CD8-positive, alpha-beta memory T cell (primary cell): ENCODE results near the gene CCL25. TPM values are rescaled to one million over a fixed set of nuclear protein-coding genes. Genes with fewer than 3 reads are reported as not detected.

Experiments used
- CTCF ChIA-PET: fragments of 350-600 bp; sonication (Branson Sonifier 250); formaldehyde crosslinking; loops from one replicate; lab custom pipeline; 2021; ENCODE audit warnings: antibody characterized with exemption; lab: Charles Lee
- POLR2A ChIA-PET: fragments of 350-600 bp; sonication (Branson Sonifier 250); formaldehyde crosslinking; loops from one replicate; lab custom pipeline; 2021; ENCODE audit warnings: antibody characterized with exemption; lab: Charles Lee
- DNase-seq, 5 donors: peaks; one replicate each; pipeline versions ENCODE4 v3.0.0 to v3.0.0-alpha.2; 2020 to 2022; ENCODE audit warnings: mixed read lengths in 1 of 5
- H3K27ac ChIP-seq: one replicate; pipeline ENCODE4 v1.7.0; 2013; ENCODE audit warnings: low read depth, mild to moderate bottlenecking, low read length, moderate library complexity
- H3K27me3 ChIP-seq: 2 replicates; pipeline ENCODE4 v1.7.0; 2013; ENCODE audit warnings: low read length, mild to moderate bottlenecking; ENCODE audit not compliant: insufficient read depth, poor library complexity, severe bottlenecking
- H3K36me3 ChIP-seq: 2 replicates; pipeline ENCODE4 v1.7.0; 2013; ENCODE audit warnings: mild to moderate bottlenecking, low read length, moderate library complexity; ENCODE audit not compliant: insufficient read depth
- H3K4me1 ChIP-seq: 2 replicates; pipeline ENCODE4 v1.7.0; 2013; ENCODE audit warnings: mild to moderate bottlenecking, low read length, moderate library complexity; ENCODE audit not compliant: insufficient read depth
- H3K4me3 ChIP-seq: 2 replicates; pipeline ENCODE4 v1.7.0; 2013; ENCODE audit warnings: mild to moderate bottlenecking, low read length
- H3K9me3 ChIP-seq: 2 replicates; pipeline ENCODE4 v1.7.0; 2013; ENCODE audit warnings: mild to moderate bottlenecking, low read length
- H3K27ac Mint-ChIP-seq, 8 donors: one replicate each; pipeline ENCODE4 v1.8.0; 2020 to 2021; ENCODE audit warnings: mixed read lengths in 8 of 8, mild to moderate bottlenecking in 6 of 8, inconsistent platforms in 3 of 8, moderate library complexity in 3 of 8
- H3K27me3 Mint-ChIP-seq, 2 donors: one replicate each; pipeline ENCODE4 v1.8.0; 2020 to 2021; ENCODE audit warnings: mixed read lengths in 2 of 2, mild to moderate bottlenecking in 1 of 2, moderate library complexity in 1 of 2
- H3K36me3 Mint-ChIP-seq, 3 donors: one replicate each; pipeline ENCODE4 v1.8.0; 2020 to 2021; ENCODE audit warnings: mixed read lengths in 3 of 3, inconsistent platforms in 1 of 3, mild to moderate bottlenecking in 1 of 3
- H3K4me1 Mint-ChIP-seq, 3 donors: one replicate each; pipeline ENCODE4 v1.8.0; 2020 to 2021; ENCODE audit warnings: mixed read lengths in 3 of 3, inconsistent platforms in 1 of 3, mild to moderate bottlenecking in 1 of 3
- H3K4me3 Mint-ChIP-seq, 7 donors: one replicate each; pipeline ENCODE4 v1.8.0; 2020 to 2021; ENCODE audit warnings: mixed read lengths in 7 of 7, mild to moderate bottlenecking in 6 of 7, moderate library complexity in 4 of 7, inconsistent platforms in 2 of 7
- H3K9me3 Mint-ChIP-seq, 5 donors: one replicate each; pipeline ENCODE4 v1.8.0; 2020 to 2022; ENCODE audit warnings: mixed read lengths in 5 of 5, mild to moderate bottlenecking in 3 of 5, moderate library complexity in 2 of 5, inconsistent platforms in 1 of 5
- polyA plus RNA-seq: library from polyadenylated mRNA; unstranded; fragments of 300-500 nt; fragmentation: Illumina TruSeq; gene quantifications from one replicate; pipeline ENCODE4 v1.2.3, GENCODE V29; 2021
- total RNA-seq, 2 experiments: library from RNA; stranded (reverse); gene quantifications; one replicate each; pipeline ENCODE4 v1.2.3, GENCODE V29; 2021

The CCL25 gene
- total RNA-seq, result not detected
- polyA plus RNA-seq, result not detected

- DNase-seq, result no peak
- Histone ChIP-seq H3K4me1 (peaks cover 7% of the 10 kb centered on the region), H3K27me3 (no peaks in the 10 kb centered on the region), H3K4me3 (no peak within 1 kb of the TSS), H3K36me3 (no peaks in the 10 kb centered on the region), H3K27ac (no peak within 1 kb of the TSS), H3K9me3 (no peaks in the 10 kb centered on the region)
- ChIA-PET POLR2A (no interaction called here), CTCF (no interaction called here)
- Mint-ChIP-seq H3K36me3 (no peaks in the 10 kb centered on the region), H3K9me3 (no peaks in the 10 kb centered on the region), H3K27me3 (peaks cover 1 to 8% of the 10 kb centered on the region in 2 donors), H3K4me3 (peak within 1 kb of the TSS in 3 of 7 donors; percentile 17 to 56 (median 40)), H3K27ac (peak within 1 kb of the TSS in 6 of 8 donors; percentile 10 to 93 (median 64)), H3K4me1 (peaks cover 11 to 17% (median 12%) of the 10 kb centered on the region in 3 donors)
Observed at GRCh38 chr19:8052464-8052859, at the start of gene CCL25. Gene CCL25 (plus strand): TSS chr19:8052760. CDS start chr19:8053050, 290 bp downstream.

DNA sequence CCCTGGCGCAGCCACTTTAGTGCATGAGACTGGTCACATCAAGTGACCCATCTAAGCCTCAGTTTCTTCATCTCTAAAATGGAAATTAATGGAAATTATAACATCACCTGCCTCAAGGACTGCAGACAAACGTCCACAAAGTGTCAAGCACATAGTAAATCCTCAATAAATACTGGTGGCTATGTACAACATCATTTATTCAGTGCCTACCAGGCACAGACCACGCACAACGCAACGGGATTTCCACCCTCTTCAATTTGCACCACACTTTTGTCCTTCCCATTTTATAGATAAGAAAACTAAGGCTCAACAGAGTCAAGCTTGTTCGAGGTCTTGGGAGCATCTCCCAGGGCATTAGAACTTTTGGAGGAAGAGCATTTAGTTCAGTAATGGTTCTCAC, 48.6 kb upstream of the CCL25 start:
- ChIA-PET POLR2A (no interaction called here), CTCF (interaction anchor here (3.8 kb wide), 1 partner anchor 60 kb away, joined by 20 read pairs; the partner anchor contains the start of gene TIMM44)
- Histone ChIP-seq H3K27me3 (no peaks in the 10 kb centered on the region), H3K4me1 (peaks cover 32% of the 10 kb centered on the region), H3K4me3 (peak overlapping the region; percentile 64), H3K9me3 (no peaks in the 10 kb centered on the region), H3K36me3 (no peaks in the 10 kb centered on the region), H3K27ac (peak overlapping the region; percentile 48)
- DNase-seq, result no peak
- H3K27me3 Mint-ChIP-seq, result peaks cover 0 to 2% of the 10 kb centered on the region in 2 donors
- H3K27ac Mint-ChIP-seq, result peak overlapping the region; percentile 46 to 97 (median 86)
- H3K4me3 Mint-ChIP-seq, result peak overlapping the region; percentile 85 to 98 (median 94)
- H3K36me3 Mint-ChIP-seq, result peaks cover 0 to 22% (median 2%) of the 10 kb centered on the region in 3 donors
- peaks cover 43 to 55% (median 51%) of the 10 kb centered on the region in 3 donors for H3K4me1 Mint-ChIP-seq
- H3K9me3 Mint-ChIP-seq, result no peaks in the 10 kb centered on the region

DNA sequence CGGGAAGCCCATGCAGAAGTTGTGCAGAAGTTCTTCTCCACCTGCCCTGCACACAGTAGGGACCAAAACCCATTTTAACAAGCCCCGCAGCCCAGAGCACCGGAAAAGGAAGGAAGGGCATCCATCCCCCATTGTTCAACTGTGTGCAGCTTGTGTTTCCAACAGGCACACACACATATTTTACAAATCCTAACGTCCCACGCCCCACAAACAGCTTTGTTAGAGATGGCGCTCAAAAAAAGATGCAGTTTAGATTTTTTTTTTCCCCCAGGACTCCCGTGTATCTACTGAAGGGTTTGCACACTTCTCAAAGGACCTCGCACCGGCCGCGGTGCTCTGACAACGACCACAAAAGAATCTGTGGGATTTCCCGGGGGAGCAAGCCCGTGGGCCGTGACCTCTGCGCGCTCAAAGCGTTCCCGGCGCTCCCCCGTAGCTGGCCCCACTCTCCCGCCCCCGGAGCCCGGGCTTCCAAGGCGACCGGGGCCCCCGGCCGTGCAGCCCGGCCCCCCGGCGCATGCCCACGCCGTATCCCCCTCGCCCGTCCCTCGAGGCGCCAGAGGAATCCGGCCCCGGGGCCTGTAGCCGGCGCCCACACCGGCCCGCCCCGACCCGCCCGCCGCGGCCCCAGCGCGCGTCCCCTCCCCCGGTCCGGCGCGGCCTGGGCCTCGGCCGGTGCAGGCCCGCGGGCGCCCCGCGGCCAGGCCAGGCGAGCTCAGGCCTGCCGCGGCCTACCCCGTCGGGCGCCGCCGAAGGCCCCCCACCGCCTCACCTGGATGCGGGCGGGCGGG, 47.6 kb upstream of the CCL25 start:
- H3K4me3 Mint-ChIP-seq, result peak overlapping the region; percentile 85 to 98 (median 94)
- POLR2A ChIA-PET, result interaction anchor here (1.0 to 2.6 kb wide), 3 partner anchors 61 to 143 kb away, joined by 3 to 9 read pairs (median 5); partner anchors contain the start of gene TIMM44
- peak overlapping the region; percentile 82 to 97 (median 90) for H3K27ac Mint-ChIP-seq
- Histone ChIP-seq H3K36me3 (no peaks in the 10 kb centered on the region), H3K9me3 (no peaks in the 10 kb centered on the region), H3K27me3 (no peaks in the 10 kb centered on the region), H3K27ac (peak overlapping the region; percentile 48), H3K4me3 (peak overlapping the region; percentile 64), H3K4me1 (peaks cover 32% of the 10 kb centered on the region)
- H3K9me3 Mint-ChIP-seq, result no peaks in the 10 kb centered on the region
- DNase-seq, result peak in 2 of 5 donors; percentile 10 to 23
- peaks cover 0 to 17% (median 0%) of the 10 kb centered on the region in 3 donors for H3K36me3 Mint-ChIP-seq
- H3K27me3 Mint-ChIP-seq, result peaks cover 0 to 2% of the 10 kb centered on the region in 2 donors
- CTCF ChIA-PET, result interaction anchor here (3.8 kb wide), 1 partner anchor 60 kb away, joined by 20 read pairs; the partner anchor contains the start of gene TIMM44
- H3K4me1 Mint-ChIP-seq, result peaks cover 39 to 50% (median 45%) of the 10 kb centered on the region in 3 donors

- H3K27me3 Mint-ChIP-seq, result peaks cover 0 to 2% of the 10 kb centered on the region in 2 donors
- CTCF ChIA-PET, result interaction anchor here (1.2 to 3.8 kb wide), 3 partner anchors 13 to 61 kb away, joined by 3 to 20 read pairs (median 5); partner anchors contain the start of gene TIMM44
- H3K9me3 Mint-ChIP-seq, result no peaks in the 10 kb centered on the region
- peak within 1 kb of the TSS; percentile 89 to 98 (median 94) for H3K4me3 Mint-ChIP-seq
- Histone ChIP-seq H3K9me3 (no peaks in the 10 kb centered on the region), H3K4me3 (peak within 1 kb of the TSS; percentile 76), H3K27ac (peak within 1 kb of the TSS; percentile 72), H3K36me3 (no peaks in the 10 kb centered on the region), H3K27me3 (no peaks in the 10 kb centered on the region), H3K4me1 (peaks cover 32% of the 10 kb centered on the region)
- DNase-seq, result peak; percentile 88 to 90 (median 88)
- H3K4me1 Mint-ChIP-seq, result peaks cover 37 to 42% (median 38%) of the 10 kb centered on the region in 3 donors
- POLR2A ChIA-PET, result interaction anchor here (0.6 to 2.6 kb wide), 4 partner anchors 62 to 1564 kb away, joined by 3 to 9 read pairs (median 4); partner anchors contain the start of gene TIMM44
- peak within 1 kb of the TSS; percentile 82 to 98 (median 96) for H3K27ac Mint-ChIP-seq
- H3K36me3 Mint-ChIP-seq, result peaks cover 0 to 13% (median 0%) of the 10 kb centered on the region in 3 donors
Observed at GRCh38 chr19:8005534-8006256, 46.9 kb upstream of the CCL25 start, which contains the start of gene ELAVL1. Gene ELAVL1 (minus strand): TSS chr19:8005641. CDS start chr19:7991815, 13,826 bp downstream.

DNA sequence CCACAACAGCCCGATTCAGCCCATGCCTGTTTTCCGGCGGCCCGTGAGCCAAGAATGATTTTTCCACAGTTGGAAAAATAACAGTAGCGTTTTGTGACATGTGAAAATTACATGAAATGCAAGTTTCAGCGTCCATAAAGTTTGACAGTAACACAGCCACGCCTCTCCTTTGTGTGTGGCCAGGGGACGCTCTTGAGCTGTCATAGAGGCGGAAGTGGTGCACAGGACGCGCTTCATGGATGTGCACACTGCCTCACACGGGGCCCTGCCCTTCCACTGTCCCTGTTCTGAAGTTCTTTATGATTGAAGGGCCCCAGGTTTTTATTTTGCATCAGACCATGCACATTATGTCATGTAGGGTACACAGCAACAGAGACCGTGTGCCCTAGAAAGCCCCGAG, 34.8 kb upstream of the CCL25 start:
- Histone ChIP-seq H3K27me3 (no peaks in the 10 kb centered on the region), H3K4me3 (no peak overlapping the region), H3K36me3 (no peaks in the 10 kb centered on the region), H3K9me3 (no peaks in the 10 kb centered on the region), H3K27ac (no peak overlapping the region), H3K4me1 (no peaks in the 10 kb centered on the region)
- no peaks in the 10 kb centered on the region for H3K27me3 Mint-ChIP-seq
- CTCF ChIA-PET, result no interaction called here
- H3K4me3 Mint-ChIP-seq, result no peak overlapping the region
- POLR2A ChIA-PET, result no interaction called here
- peaks cover 0 to 1% (median 0%) of the 10 kb centered on the region in 3 donors for H3K36me3 Mint-ChIP-seq
- H3K27ac Mint-ChIP-seq, result peak overlapping the region in 4 of 8 donors; percentile 19 to 81 (median 50)
- peaks cover 9% of the 10 kb centered on the region in 3 donors for H3K4me1 Mint-ChIP-seq
- no peaks in the 10 kb centered on the region for H3K9me3 Mint-ChIP-seq
- peak in 4 of 5 donors; percentile 20 to 62 (median 28) for DNase-seq

- no peak overlapping the region for H3K27ac ChIP-seq
- CTCF ChIA-PET, result no interaction called here
- POLR2A ChIA-PET, result interaction anchor here (0.7 kb wide), 1 partner anchor 44 kb away, joined by 5 read pairs; no protein-coding TSS in a partner anchor
- Mint-ChIP-seq H3K4me1 (peaks cover 9% of the 10 kb centered on the region in 3 donors), H3K9me3 (no peaks in the 10 kb centered on the region), H3K4me3 (no peak overlapping the region), H3K27ac (no peak overlapping the region), H3K27me3 (no peaks in the 10 kb centered on the region), H3K36me3 (peaks cover 0 to 1% (median 0%) of the 10 kb centered on the region in 3 donors)
- H3K4me1 ChIP-seq, result no peaks in the 10 kb centered on the region
- H3K27me3 ChIP-seq, result no peaks in the 10 kb centered on the region
- H3K36me3 ChIP-seq, result no peaks in the 10 kb centered on the region
- H3K9me3 ChIP-seq, result no peaks in the 10 kb centered on the region
- H3K4me3 ChIP-seq, result no peak overlapping the region
- no peak for DNase-seq
Observed at GRCh38 chr19:8020681-8021080, 31.9 kb upstream of the CCL25 start.

DNA sequence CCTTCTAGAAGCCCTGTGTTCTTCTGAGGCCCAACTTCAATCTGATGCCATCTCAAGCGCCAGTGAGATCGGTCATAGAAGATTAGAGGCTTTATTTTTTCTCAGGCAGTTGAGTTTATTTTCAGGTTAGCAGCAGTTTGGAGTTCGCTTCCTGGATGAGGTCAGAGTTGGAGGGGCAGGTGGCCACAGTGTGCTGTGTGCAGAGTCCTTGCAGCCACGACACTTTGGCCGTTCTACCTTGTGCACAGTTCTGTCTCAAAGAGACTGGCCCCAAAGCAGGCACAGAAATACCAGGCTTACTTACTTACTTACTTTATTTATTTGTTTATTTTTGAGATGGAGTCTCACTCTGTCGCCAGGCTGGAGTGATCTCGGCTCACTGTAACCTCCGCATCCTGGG, 31.2 kb upstream of the CCL25 start:
- Mint-ChIP-seq H3K27me3 (no peaks in the 10 kb centered on the region), H3K27ac (no peak overlapping the region), H3K4me3 (no peak overlapping the region), H3K4me1 (peaks cover 9% of the 10 kb centered on the region in 3 donors), H3K36me3 (no peaks in the 10 kb centered on the region), H3K9me3 (no peaks in the 10 kb centered on the region)
- no peak overlapping the region for H3K4me3 ChIP-seq
- no peaks in the 10 kb centered on the region for H3K9me3 ChIP-seq
- no peaks in the 10 kb centered on the region for H3K27me3 ChIP-seq
- ChIA-PET CTCF (no interaction called here), POLR2A (no interaction called here)
- no peak for DNase-seq
- no peaks in the 10 kb centered on the region for H3K36me3 ChIP-seq
- no peaks in the 10 kb centered on the region for H3K4me1 ChIP-seq
- H3K27ac ChIP-seq, result no peak overlapping the region
